Karpas-422 (cell line): ENCODE measurements around the gene ACY1. TPM values are rescaled to one million over a fixed set of nuclear protein-coding genes. Genes with fewer than 3 reads are reported as not detected.
"Not testable (repeated sequence)": the region's sequence is repeated elsewhere in the genome, so short reads cannot be mapped to it uniquely, and the experiment has no call there.

ENCODE experiments used
- DNase-seq: peaks from one replicate; pipeline ENCODE4 v3.0.0-alpha.2; 2015
- H2AFZ ChIP-seq: fragments of 200-600 bp; sonication (generic); 2 replicates; pipeline ENCODE4 v1.6.1; 2014; ENCODE audit warnings: antibody characterized with exemption, low read length, mixed read lengths
- H3K27ac ChIP-seq: fragments of 200-600 bp; sonication (generic); 2 replicates; pipeline ENCODE4 v1.5.1; 2014; ENCODE audit warnings: mild to moderate bottlenecking, low read length, moderate library complexity
- H3K27me3 ChIP-seq: fragments of 200-600 bp; sonication (generic); 2 replicates; pipeline ENCODE4 v1.6.1; 2014; ENCODE audit warnings: low read length, mixed read lengths
- H3K36me3 ChIP-seq: fragments of 200-600 bp; sonication (generic); 2 replicates; pipeline ENCODE4 v1.6.1; 2014; ENCODE audit warnings: low read length, mixed read lengths; ENCODE audit not compliant: insufficient read depth
- H3K4me1 ChIP-seq: fragments of 200-600 bp; sonication (generic); 2 replicates; pipeline ENCODE4 v1.6.1; 2014; ENCODE audit warnings: mild to moderate bottlenecking, low read length, mixed read lengths
- H3K4me2 ChIP-seq: fragments of 200-600 bp; sonication (generic); 2 replicates; pipeline ENCODE4 v1.6.1; 2014; ENCODE audit warnings: low read length, low read depth, mild to moderate bottlenecking; ENCODE audit not compliant: poor library complexity, severe bottlenecking
- H3K4me3 ChIP-seq: fragments of 200-600 bp; sonication (generic); 2 replicates; pipeline ENCODE4 v1.5.1; 2014; ENCODE audit warnings: mild to moderate bottlenecking, antibody characterized with exemption, low read length, mixed read lengths
- H3K79me2 ChIP-seq: fragments of 200-600 bp; sonication (generic); 2 replicates; pipeline ENCODE4 v1.6.1; 2014; ENCODE audit warnings: mild to moderate bottlenecking, low read length, mixed read lengths
- H3K9ac ChIP-seq: fragments of 200-600 bp; sonication (generic); 2 replicates; pipeline ENCODE4 v1.6.0; 2014; ENCODE audit warnings: low read length
- H3K9me2 ChIP-seq: fragments of 200-600 bp; sonication (generic), shearing (Covaris generic); replicated peaks from 2 replicates; pipeline ENCODE4 v1.6.0; 2014; ENCODE audit warnings: mild to moderate bottlenecking, low read length, moderate library complexity; ENCODE audit not compliant: insufficient read depth
- H3K9me3 ChIP-seq: fragments of 300-700, 200-600 bp; sonication (generic); 2 replicates; pipeline ENCODE4 v1.6.1; 2014; ENCODE audit warnings: low read length, mixed read lengths
- H4K20me1 ChIP-seq: fragments of 200-600 bp; sonication (generic); 2 replicates; pipeline ENCODE4 v1.6.1; 2014; ENCODE audit warnings: mild to moderate bottlenecking, antibody characterized with exemption, low read length, low read depth; ENCODE audit not compliant: insufficient read depth
- total RNA-seq: library from RNA; depleted of rRNA; stranded (reverse); fragments of >200 nt; shearing (Covaris generic); gene quantifications from 2 replicates; pipeline ENCODE4 v1.2.3, GENCODE V29; 2014; ENCODE audit warnings: low replicate concordance

The ACY1 gene
- total RNA-seq, 1 experiment from 2014 or later: 71.0 TPM

DNA sequence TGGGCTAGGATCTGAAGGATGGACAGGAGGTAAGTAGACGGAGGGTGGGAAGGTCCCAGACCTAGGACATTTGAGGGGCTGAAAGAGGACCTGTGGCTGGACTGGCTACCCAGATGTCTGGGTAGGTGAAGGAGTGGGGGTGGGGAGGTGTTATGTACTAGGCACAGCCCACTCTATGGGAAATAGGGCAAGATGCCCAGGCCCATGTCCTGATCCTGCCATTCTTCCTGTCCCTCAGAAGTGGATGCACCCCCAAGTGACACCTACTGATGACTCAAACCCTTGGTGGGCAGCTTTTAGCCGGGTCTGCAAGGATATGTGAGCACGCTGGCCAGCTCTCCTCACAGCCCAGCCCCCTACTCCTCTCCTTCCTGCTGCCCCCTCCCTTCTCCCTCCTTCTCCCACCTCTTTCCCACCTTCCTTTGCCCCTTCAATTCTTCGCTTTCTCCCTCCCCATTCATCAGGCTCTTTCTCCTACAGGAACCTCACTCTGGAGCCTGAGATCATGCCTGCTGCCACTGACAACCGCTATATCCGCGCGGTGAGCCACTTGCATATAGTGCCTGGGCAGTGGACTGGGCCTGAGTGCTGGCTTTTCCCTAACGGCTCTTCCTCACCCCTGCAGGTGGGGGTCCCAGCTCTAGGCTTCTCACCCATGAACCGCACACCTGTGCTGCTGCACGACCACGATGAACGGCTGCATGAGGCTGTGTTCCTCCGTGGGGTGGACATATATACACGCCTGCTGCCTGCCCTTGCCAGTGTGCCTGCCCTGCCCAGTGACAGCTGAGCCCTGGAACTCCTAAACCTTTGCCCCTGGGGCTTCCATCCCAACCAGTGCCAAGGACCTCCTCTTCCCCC, 5.2 kb downstream of the ACY1 start:
- no peaks in the 10 kb centered on the region for H3K9me2 ChIP-seq
- H3K36me3 ChIP-seq: 0 out of 2 replicates have a peak, but pooled peaks cover 7% of the 10 kb centered on the region
- no peak overlapping the region for H3K9ac ChIP-seq
- no peaks in the 10 kb centered on the region for H3K27me3 ChIP-seq
- no peaks in the 10 kb centered on the region for H3K9me3 ChIP-seq
- H4K20me1 ChIP-seq: no peaks in the 10 kb centered on the region
- H3K4me2 ChIP-seq: no peak overlapping the region
- no peak overlapping the region for H3K27ac ChIP-seq
- H3K4me3 ChIP-seq: no peak overlapping the region
- DNase-seq: no peak
- H3K4me1 ChIP-seq: peaks cover 18% of the 10 kb centered on the region
- no peak overlapping the region for H2AFZ ChIP-seq
- H3K79me2 ChIP-seq: peaks cover 8% of the 10 kb centered on the region; the same call in 1 of the 2 replicates

- not testable (repeated sequence) for H3K4me2 ChIP-seq, H3K9ac ChIP-seq, H3K4me3 ChIP-seq, H3K27ac ChIP-seq, H3K9me2 ChIP-seq, H2AFZ ChIP-seq, H3K9me3 ChIP-seq, DNase-seq, H3K27me3 ChIP-seq
- Histone ChIP-seq H3K36me3 (peaks cover 24% of the 10 kb centered on the region), H4K20me1 (peaks cover 12% of the 10 kb centered on the region; the same call in 1 of the 2 replicates), H3K79me2 (peaks cover 14% of the 10 kb centered on the region), H3K4me1 (peaks cover 14% of the 10 kb centered on the region)
Observed at GRCh38 chr3:51990501-51990971, 7.2 kb downstream of the ACY1 start.

DNA sequence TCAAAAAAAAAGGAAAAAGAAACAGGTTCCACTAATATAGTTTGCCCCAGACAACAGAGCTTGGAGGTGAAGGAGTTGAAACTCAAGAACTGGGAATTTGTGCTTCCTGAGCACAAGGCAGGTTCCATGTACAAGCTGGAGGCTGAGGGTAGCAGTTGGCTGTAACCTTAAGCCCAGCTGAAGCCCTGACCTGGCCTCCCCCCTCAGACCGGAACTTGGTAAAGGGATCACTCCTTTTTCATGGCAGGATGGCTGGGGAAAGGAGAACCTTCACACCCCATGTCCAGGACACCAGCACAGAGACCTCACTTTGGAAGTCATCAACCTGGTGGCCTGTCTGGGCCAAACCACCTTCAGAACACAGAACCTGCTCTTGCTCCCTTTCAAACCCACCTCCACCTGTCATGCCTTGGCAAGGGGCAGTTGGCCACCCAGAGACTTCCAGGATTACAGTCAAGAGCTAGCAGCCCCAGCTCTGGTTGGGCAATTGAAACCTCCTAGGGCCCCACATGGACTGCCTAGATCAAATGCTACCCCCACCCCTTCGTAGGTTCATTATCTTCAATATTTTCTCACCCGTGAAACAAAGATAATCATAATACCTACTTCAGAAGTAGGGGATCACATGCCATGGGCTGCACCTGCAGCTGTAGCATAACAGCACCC, 8.8 kb downstream of the ACY1 start:
- Histone ChIP-seq H3K27ac (peak overlapping the region; percentile 7; the same call in 1 of the 2 replicates), H3K79me2 (peaks cover 16% of the 10 kb centered on the region), H3K9me3 (no peaks in the 10 kb centered on the region), H2AFZ (no peak overlapping the region), H3K4me1 (peaks cover 14% of the 10 kb centered on the region), H4K20me1 (peaks cover 12% of the 10 kb centered on the region; the same call in 1 of the 2 replicates), H3K27me3 (no peaks in the 10 kb centered on the region), H3K36me3 (peaks cover 25% of the 10 kb centered on the region), H3K4me2 (no peak overlapping the region), H3K4me3 (no peak overlapping the region), H3K9me2 (no peaks in the 10 kb centered on the region), H3K9ac (no peak overlapping the region)
- peak; percentile 69 for DNase-seq

GRCh38 chr3:51993657-51994056, 10.3 kb downstream of the ACY1 start:
- DNase-seq, H3K4me2 ChIP-seq, H3K9me2 ChIP-seq, H3K9me3 ChIP-seq, H3K27ac ChIP-seq, H3K27me3 ChIP-seq, H2AFZ ChIP-seq, H3K9ac ChIP-seq, H3K4me3 ChIP-seq: not testable (repeated sequence)
- peaks cover 14% of the 10 kb centered on the region for H3K4me1 ChIP-seq
- peaks cover 16% of the 10 kb centered on the region for H3K79me2 ChIP-seq
- peaks cover 25% of the 10 kb centered on the region for H3K36me3 ChIP-seq
- H4K20me1 ChIP-seq: peaks cover 12% of the 10 kb centered on the region; the same call in 1 of the 2 replicates

GRCh38 chr3:51994530-51994929, 11.2 kb downstream of the ACY1 start:
- Histone ChIP-seq H3K36me3 (peaks cover 25% of the 10 kb centered on the region), H3K27me3 (no peaks in the 10 kb centered on the region), H4K20me1 (peaks cover 12% of the 10 kb centered on the region; the same call in 1 of the 2 replicates), H3K4me3 (peak overlapping the region; percentile 80), H3K9ac (peak overlapping the region; percentile 87), H2AFZ (no peak overlapping the region), H3K27ac (peak overlapping the region; percentile 93), H3K9me3 (no peaks in the 10 kb centered on the region), H3K4me1 (peaks cover 14% of the 10 kb centered on the region), H3K79me2 (peaks cover 16% of the 10 kb centered on the region), H3K9me2 (no peaks in the 10 kb centered on the region), H3K4me2 (peak overlapping the region; percentile 86)
- DNase-seq: no peak

GRCh38 chr3:51995346-51996163, 12.2 kb downstream of the ACY1 start, which contains the start of gene RPL29:
Gene RPL29 (minus strand): TSS chr3:51995895. CDS start chr3:51995461, 434 bp downstream.
- Histone ChIP-seq H3K36me3 (peaks cover 25% of the 10 kb centered on the region), H2AFZ (no peak within 1 kb of the TSS), H3K4me3 (peak within 1 kb of the TSS; percentile 80), H3K4me2 (peak within 1 kb of the TSS; percentile 86), H3K4me1 (peaks cover 14% of the 10 kb centered on the region), H3K9me2 (no peaks in the 10 kb centered on the region), H3K27ac (peak within 1 kb of the TSS; percentile 93), H3K27me3 (no peaks in the 10 kb centered on the region), H4K20me1 (peaks cover 12% of the 10 kb centered on the region; the same call in 1 of the 2 replicates), H3K9me3 (no peaks in the 10 kb centered on the region), H3K9ac (peak within 1 kb of the TSS; percentile 87), H3K79me2 (peaks cover 16% of the 10 kb centered on the region)
- peak; percentile 98 for DNase-seq

GRCh38 chr3:51997172-51997571, 13.8 kb downstream of the ACY1 start:
- Histone ChIP-seq H3K79me2 (peaks cover 16% of the 10 kb centered on the region), H3K4me2 (no peak overlapping the region), H2AFZ (no peak overlapping the region), H3K9me3 (no peaks in the 10 kb centered on the region), H3K27me3 (no peaks in the 10 kb centered on the region), H4K20me1 (peaks cover 13% of the 10 kb centered on the region; the same call in 1 of the 2 replicates), H3K4me3 (no peak overlapping the region), H3K4me1 (peaks cover 24% of the 10 kb centered on the region), H3K36me3 (peaks cover 25% of the 10 kb centered on the region), H3K9ac (no peak overlapping the region), H3K27ac (no peak overlapping the region), H3K9me2 (no peaks in the 10 kb centered on the region)
- DNase-seq: no peak
